HEK293 (cell line): ENCODE data around the gene THTPA.

ENCODE experiments used
- ATF2 ChIP-seq: fragments of 450-650 bp; formaldehyde crosslinking; IDR thresholded peaks from 2 replicates; pipeline ENCODE4 v1.5.1; 2016; ENCODE audit warnings: missing biosample characterization, missing genetic modification characterization, low read depth
- GLIS2 ChIP-seq: fragments of 450-650 bp; formaldehyde crosslinking; IDR thresholded peaks from 2 replicates; pipeline ENCODE4 v1.5.1; 2016; ENCODE audit warnings: missing biosample characterization, missing genetic modification characterization
- KLF1 ChIP-seq: fragments of 450-650 bp; formaldehyde crosslinking; IDR thresholded peaks from 2 replicates; pipeline ENCODE4 v1.5.1; 2016; ENCODE audit warnings: missing biosample characterization, missing genetic modification characterization
- KLF7 ChIP-seq: fragments of 450-650 bp; formaldehyde crosslinking; IDR thresholded peaks from 2 replicates; pipeline ENCODE4 v1.5.1; 2016; ENCODE audit warnings: missing biosample characterization, missing genetic modification characterization, borderline replicate concordance
- MZF1 ChIP-seq: fragments of 450-650 bp; formaldehyde crosslinking; IDR thresholded peaks from 2 replicates; pipeline ENCODE4 v1.5.1; 2017; ENCODE audit warnings: missing biosample characterization, missing genetic modification characterization, borderline replicate concordance
- PATZ1 ChIP-seq: fragments of 450-650 bp; formaldehyde crosslinking; IDR thresholded peaks from 2 replicates; pipeline ENCODE4 v1.5.1; 2016; ENCODE audit warnings: missing biosample characterization, missing genetic modification characterization
- SCRT1 ChIP-seq: fragments of 450-650 bp; formaldehyde crosslinking; IDR thresholded peaks from 2 replicates; pipeline ENCODE4 v1.5.1; 2016; ENCODE audit warnings: missing biosample characterization, missing genetic modification characterization, borderline replicate concordance
- TSHZ1 ChIP-seq: fragments of 450-650 bp; formaldehyde crosslinking; IDR thresholded peaks from 2 replicates; pipeline ENCODE4 v1.5.1; 2016; ENCODE audit warnings: missing biosample characterization, missing genetic modification characterization, borderline replicate concordance
- ZBTB49 ChIP-seq: fragments of 450-650 bp; formaldehyde crosslinking; IDR thresholded peaks from 2 replicates; pipeline ENCODE4 v1.5.1; 2016; ENCODE audit warnings: missing biosample characterization, missing genetic modification characterization, low read depth
- ZFP3 ChIP-seq: fragments of 450-650 bp; formaldehyde crosslinking; IDR thresholded peaks from 2 replicates; pipeline ENCODE4 v1.5.1; 2016; ENCODE audit warnings: low read depth, missing biosample characterization, missing genetic modification characterization
- ZNF148 ChIP-seq: fragments of 450-650 bp; formaldehyde crosslinking; IDR thresholded peaks from 2 replicates; pipeline ENCODE4 v1.5.0; 2017; ENCODE audit warnings: missing biosample characterization, missing genetic modification characterization, borderline replicate concordance
- ZNF155 ChIP-seq: fragments of 450-650 bp; formaldehyde crosslinking; IDR thresholded peaks from 2 replicates; pipeline ENCODE4 v1.5.1; 2016; ENCODE audit warnings: missing biosample characterization, missing genetic modification characterization
- ZNF341 ChIP-seq: fragments of 450-650 bp; formaldehyde crosslinking; IDR thresholded peaks from 2 replicates; pipeline ENCODE4; 2016; ENCODE audit warnings: low read depth, missing biosample characterization, missing genetic modification characterization
- ZNF473 ChIP-seq: fragments of 450-650 bp; formaldehyde crosslinking; IDR thresholded peaks from 2 replicates; pipeline ENCODE4 v1.5.1; 2017; ENCODE audit warnings: missing biosample characterization, missing genetic modification characterization
- ZNF510 ChIP-seq: fragments of 450-650 bp; formaldehyde crosslinking; IDR thresholded peaks from 2 replicates; pipeline ENCODE4 v1.5.1; 2018; ENCODE audit warnings: mild to moderate bottlenecking, missing genetic modification characterization, missing biosample characterization; ENCODE audit not compliant: insufficient replicate concordance
- ZNF544 ChIP-seq: fragments of 450-650 bp; formaldehyde crosslinking; IDR thresholded peaks from 2 replicates; pipeline ENCODE4 v1.5.0; 2017; ENCODE audit warnings: missing biosample characterization, missing genetic modification characterization
- ZNF621 ChIP-seq: fragments of 450-650 bp; formaldehyde crosslinking; IDR thresholded peaks from 2 replicates; pipeline ENCODE4 v1.5.1; 2017; ENCODE audit warnings: missing biosample characterization, missing genetic modification characterization
- ZNF692 ChIP-seq: fragments of 450-650 bp; formaldehyde crosslinking; IDR thresholded peaks from 2 replicates; pipeline ENCODE4 v1.5.1; 2016; ENCODE audit warnings: missing biosample characterization, missing genetic modification characterization
- ZNF704 ChIP-seq: fragments of 450-650 bp; formaldehyde crosslinking; IDR thresholded peaks from 2 replicates; pipeline ENCODE4 v1.5.1; 2016; ENCODE audit warnings: missing biosample characterization, missing genetic modification characterization
- ZNF707 ChIP-seq: fragments of 450-650 bp; formaldehyde crosslinking; IDR thresholded peaks from 2 replicates; pipeline ENCODE4 v1.5.1; 2016; ENCODE audit warnings: missing biosample characterization, missing genetic modification characterization
- ZNF76 ChIP-seq: fragments of 450-650 bp; formaldehyde crosslinking; IDR thresholded peaks from 2 replicates; pipeline ENCODE4; 2016; ENCODE audit warnings: low read depth, missing biosample characterization, missing genetic modification characterization, borderline replicate concordance
- ZNF776 ChIP-seq: fragments of 450-650 bp; formaldehyde crosslinking; IDR thresholded peaks from 2 replicates; pipeline ENCODE4 v1.5.0; 2017; ENCODE audit warnings: missing biosample characterization, missing genetic modification characterization, borderline replicate concordance
- ZSCAN30 ChIP-seq: fragments of 450-650 bp; IDR thresholded peaks from 2 replicates; pipeline ENCODE4 v1.5.1; 2018; ENCODE audit warnings: missing biosample characterization, mild to moderate bottlenecking, missing genetic modification characterization, moderate library complexity

Gene THTPA

GRCh38 chr14:23555882-23556699, at the start of gene THTPA (continued):
- no peak for TF ChIP-seq ZNF148 (tag by site-specific recombination)
- no peak for TF ChIP-seq ZNF473
- no peak for TF ChIP-seq ZNF510 (tag by site-specific recombination)
- TF ChIP-seq ZNF341: peak; percentile 80
- TF ChIP-seq MZF1 (tag by site-specific recombination): no peak; the same call in 1 of the 2 replicates
- peak; percentile 82; the same call in 1 of the 2 replicates for TF ChIP-seq PATZ1 (tag by site-specific recombination)
- no peak for TF ChIP-seq ZNF776 (tag by site-specific recombination)
- TF ChIP-seq ZNF704 (tag by site-specific recombination): no peak
- no peak for TF ChIP-seq ZNF544 (tag by site-specific recombination)
- no peak for TF ChIP-seq ATF2 (tag by site-specific recombination)
- TF ChIP-seq GLIS2 (tag by site-specific recombination): peak; percentile 82
- peak; percentile 42; the same call in 1 of the 2 replicates for TF ChIP-seq KLF7 (tag by site-specific recombination)
- TF ChIP-seq ZNF76: peak; percentile 99
- peak; percentile 40; the same call in 1 of the 2 replicates for TF ChIP-seq KLF1 (tag by site-specific recombination)
- no peak for TF ChIP-seq ZFP3 (tag by site-specific recombination)
- no peak for TF ChIP-seq ZNF707 (tag by site-specific recombination)
- TF ChIP-seq ZSCAN30 (tag by site-specific recombination): peak; percentile 93
- TF ChIP-seq ZBTB49: no peak
- TF ChIP-seq TSHZ1 (tag by site-specific recombination): no peak
- TF ChIP-seq ZNF155 (tag by site-specific recombination): no peak
- peak; percentile 95 for TF ChIP-seq ZNF692
- 0 out of 2 replicates have a peak, but pooled peaks have one; percentile 25 for TF ChIP-seq SCRT1
- no peak for TF ChIP-seq ZNF621 (tag by site-specific recombination)
